Astrocyte (in vitro differentiated cells and primary cell): ENCODE measurements around the gene ADD1.

Experiments used
- EZH2 ChIP-seq: IDR thresholded peaks from 2 replicates; pipeline ENCODE4 v1.6.1; 2012; ENCODE audit warnings: mild to moderate bottlenecking, low read length, inconsistent platforms; ENCODE audit not compliant: insufficient read depth
- TF ChIP-seq, protein P1 (sequence below): IDR thresholded peaks from 2 replicates; pipeline ENCODE4 v1.5.1; 2011; ENCODE audit warnings: low read depth, mild to moderate bottlenecking, inconsistent platforms, low read length, moderate library complexity; ENCODE audit not compliant: insufficient read depth

DNA sequence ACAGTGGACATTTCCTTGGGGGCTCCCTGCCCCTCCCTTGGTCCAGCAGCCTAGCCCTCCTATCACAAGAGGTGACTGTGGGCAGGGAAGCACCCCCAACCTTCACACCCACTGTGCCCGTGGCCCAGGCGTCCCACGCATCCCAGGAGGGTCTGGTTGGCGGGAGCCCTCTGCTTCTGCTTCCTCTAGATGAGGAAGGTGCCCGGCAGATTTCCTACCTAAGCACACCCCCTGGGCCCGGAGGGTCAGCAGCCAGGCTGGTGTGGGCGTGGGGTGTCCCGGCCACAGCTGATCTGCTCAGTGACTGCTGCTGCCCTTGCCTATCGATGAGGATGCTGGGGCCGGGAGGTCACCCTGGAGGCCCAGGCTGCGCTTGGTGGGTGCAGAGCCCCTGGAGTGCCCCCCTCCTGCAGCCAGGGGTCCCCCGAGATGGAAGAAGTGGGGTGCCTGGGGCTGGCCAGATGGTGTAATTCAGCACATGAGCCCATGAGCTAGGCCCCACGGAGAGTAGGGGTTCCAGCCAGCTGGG, 38.6 kb upstream of the ADD1 start:
- TF ChIP-seq, protein P1, sequence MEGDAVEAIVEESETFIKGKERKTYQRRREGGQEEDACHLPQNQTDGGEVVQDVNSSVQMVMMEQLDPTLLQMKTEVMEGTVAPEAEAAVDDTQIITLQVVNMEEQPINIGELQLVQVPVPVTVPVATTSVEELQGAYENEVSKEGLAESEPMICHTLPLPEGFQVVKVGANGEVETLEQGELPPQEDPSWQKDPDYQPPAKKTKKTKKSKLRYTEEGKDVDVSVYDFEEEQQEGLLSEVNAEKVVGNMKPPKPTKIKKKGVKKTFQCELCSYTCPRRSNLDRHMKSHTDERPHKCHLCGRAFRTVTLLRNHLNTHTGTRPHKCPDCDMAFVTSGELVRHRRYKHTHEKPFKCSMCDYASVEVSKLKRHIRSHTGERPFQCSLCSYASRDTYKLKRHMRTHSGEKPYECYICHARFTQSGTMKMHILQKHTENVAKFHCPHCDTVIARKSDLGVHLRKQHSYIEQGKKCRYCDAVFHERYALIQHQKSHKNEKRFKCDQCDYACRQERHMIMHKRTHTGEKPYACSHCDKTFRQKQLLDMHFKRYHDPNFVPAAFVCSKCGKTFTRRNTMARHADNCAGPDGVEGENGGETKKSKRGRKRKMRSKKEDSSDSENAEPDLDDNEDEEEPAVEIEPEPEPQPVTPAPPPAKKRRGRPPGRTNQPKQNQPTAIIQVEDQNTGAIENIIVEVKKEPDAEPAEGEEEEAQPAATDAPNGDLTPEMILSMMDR, result no peak
- no peak for TF ChIP-seq EZH2
